Thoracic aorta (tissue), 2 donors: ENCODE measurements around the gene CNDP1. TPM values are rescaled to one million over a fixed set of nuclear protein-coding genes. Genes with fewer than 3 reads are reported as not detected.

ENCODE experiments used
- ATAC-seq: fragments of 150-250 bp; one replicate; pipeline ENCODE4 v1.8.0; 2017; ENCODE audit warnings: low read depth; ENCODE audit not compliant: insufficient number of reproducible peaks, low FRiP score
- DNase-seq: peaks from one replicate; pipeline ENCODE4 v3.0.0-alpha.2; 2020; ENCODE audit warnings: low spot score
- H3K27ac ChIP-seq, 2 donors: fragments of 200-600 bp; sonication (generic); 1 replicate in 1 of 2; 2 replicates in 1 of 2; pipeline ENCODE4 v1.5.1; 2016; ENCODE audit warnings: mild to moderate bottlenecking in 2 of 2, moderate library complexity in 2 of 2
- H3K27me3 ChIP-seq: fragments of 200-600 bp; sonication (generic); replicated peaks from 2 replicates; pipeline ENCODE4 v1.6.0; 2016; ENCODE audit warnings: mild to moderate bottlenecking; ENCODE audit not compliant: insufficient read depth
- H3K36me3 ChIP-seq: fragments of 200-600 bp; sonication (generic); one replicate; pipeline ENCODE4 v1.5.1; 2016
- H3K4me1 ChIP-seq, 2 donors: fragments of 200-600 bp; sonication (generic); 1 replicate in 1 of 2; 2 replicates in 1 of 2; pipeline versions ENCODE4 v1.5.1 to v1.6.0; 2016; ENCODE audit warnings: low read depth in 2 of 2, mild to moderate bottlenecking in 1 of 2; ENCODE audit not compliant: control insufficient read depth in 1 of 2
- H3K4me3 ChIP-seq: fragments of 200-600 bp; sonication (generic); 2 replicates; pipeline ENCODE4 v1.5.1; 2016; ENCODE audit warnings: mild to moderate bottlenecking
- H3K9me3 ChIP-seq: fragments of 200-600 bp; sonication (generic); 2 replicates; pipeline ENCODE4 v1.5.1; 2016
- CTCF ChIP-seq: fragments of 200-600 bp; sonication (generic); IDR thresholded peaks from one replicate; pipeline ENCODE4 v1.5.1; 2019; ENCODE audit warnings: antibody characterized with exemption
- total RNA-seq, 2 donors: library from RNA; depleted of rRNA; stranded (reverse); fragments of >200 nt; gene quantifications; one replicate each; pipeline versions ENCODE4 v1.1.0 to v1.2.3, GENCODE V29; 2016

The CNDP1 gene
- total RNA-seq, 2 donors from 2014 or later, result not detected

- ATAC-seq (no peak), DNase-seq (no peak)
- no peaks in the 10 kb centered on the region for H3K9me3 ChIP-seq
- no peaks in the 10 kb centered on the region for H3K4me1 ChIP-seq
- H3K27me3 ChIP-seq, result no peaks in the 10 kb centered on the region
- peaks cover 42% of the 10 kb centered on the region for H3K36me3 ChIP-seq
- no peak overlapping the region for H3K27ac ChIP-seq
- H3K4me3 ChIP-seq, result no peak overlapping the region
- TF ChIP-seq CTCF, result no peak
Measured at GRCh38 chr18:74519320-74520095, 14.8 kb upstream of the CNDP1 start.

GRCh38 chr18:74520096-74520833 is 14.0 kb upstream of the CNDP1 start:
- H3K4me3 ChIP-seq, result no peak overlapping the region
- no peaks in the 10 kb centered on the region for H3K27me3 ChIP-seq
- H3K4me1 ChIP-seq, result no peaks in the 10 kb centered on the region
- no peak overlapping the region for H3K27ac ChIP-seq
- no peaks in the 10 kb centered on the region for H3K9me3 ChIP-seq
- TF ChIP-seq CTCF, result no peak
- DNase-seq (no peak), ATAC-seq (no peak)
- peaks cover 41% of the 10 kb centered on the region for H3K36me3 ChIP-seq

GRCh38 chr18:74521068-74521725 is 13.1 kb upstream of the CNDP1 start:
- ATAC-seq (no peak), DNase-seq (no peak)
- no peak for TF ChIP-seq CTCF
- Histone ChIP-seq H3K4me3 (no peak overlapping the region), H3K36me3 (peaks cover 31% of the 10 kb centered on the region), H3K27ac (no peak overlapping the region), H3K9me3 (no peaks in the 10 kb centered on the region), H3K27me3 (no peaks in the 10 kb centered on the region), H3K4me1 (no peaks in the 10 kb centered on the region)

- DNase-seq (no peak), ATAC-seq (no peak)
- no peak overlapping the region for H3K27ac ChIP-seq
- H3K9me3 ChIP-seq, result no peaks in the 10 kb centered on the region
- no peak overlapping the region for H3K4me3 ChIP-seq
- no peaks in the 10 kb centered on the region for H3K27me3 ChIP-seq
- no peak for TF ChIP-seq CTCF
- no peaks in the 10 kb centered on the region for H3K4me1 ChIP-seq
- peaks cover 25% of the 10 kb centered on the region for H3K36me3 ChIP-seq
Measured at GRCh38 chr18:74522635-74523548, 11.4 kb upstream of the CNDP1 start.
